Keratinocyte (primary cell): ENCODE measurements around the gene SLC41A1. TPM values are rescaled to one million over a fixed set of nuclear protein-coding genes. Genes with fewer than 3 reads are reported as not detected.
A peak's percentile ranks its signal among the peaks of the same experiment; 100 is the strongest.
"Not testable (repeated sequence)": the region's sequence is repeated elsewhere in the genome, so short reads cannot be mapped to it uniquely, and the experiment has no call there.

Experiments
- DNase-seq: peaks from one replicate; pipeline ENCODE4 v3.0.0-alpha.2; 2011; ENCODE audit warnings: low read depth, missing footprints, low spot score
- FAIRE-seq: peaks from 2 replicates; lab custom pipeline; 2011; peaks lifted over from hg19 to GRCh38; lab: Jason Lieb, UNC
- H2AFZ ChIP-seq: 2 replicates; pipeline ENCODE4 v1.6.0; 2012; ENCODE audit warnings: low read length, control low read depth, inconsistent platforms; ENCODE audit not compliant: control insufficient read depth
- H3K27ac ChIP-seq: 2 replicates; pipeline ENCODE4 v1.5.1; 2011; ENCODE audit warnings: low read length; ENCODE audit not compliant: control insufficient read depth, insufficient read depth
- H3K27me3 ChIP-seq: 3 replicates; pipeline ENCODE4 v1.6.0; 2011; ENCODE audit warnings: low read length; ENCODE audit not compliant: control insufficient read depth, insufficient read depth; ENCODE audit errors: extremely low read depth
- H3K36me3 ChIP-seq, 2 experiments: 2 replicates in 1 of 2; 3 replicates in 1 of 2; pipeline ENCODE4 v1.5.1; 2011; ENCODE audit warnings: low read length in 2 of 2, mild to moderate bottlenecking in 1 of 2; ENCODE audit not compliant: control insufficient read depth in 2 of 2, insufficient read depth in 2 of 2; ENCODE audit errors: extremely low read depth in 1 of 2
- H3K4me1 ChIP-seq: 3 replicates; pipeline ENCODE4 v1.5.1; 2011; ENCODE audit warnings: low read length; ENCODE audit not compliant: control insufficient read depth, insufficient read depth; ENCODE audit errors: extremely low read depth
- H3K4me2 ChIP-seq: 3 replicates; pipeline ENCODE4 v1.6.0; 2011; ENCODE audit warnings: low read depth, low read length; ENCODE audit not compliant: control insufficient read depth, insufficient read depth; ENCODE audit errors: extremely low read depth
- H3K4me3 ChIP-seq, 3 experiments: fragments of 200-600 bp in 1 of 3; sonication (generic) in 1 of 3; 2 replicates in 2 of 3; 3 replicates in 1 of 3; pipeline ENCODE4 v1.5.1; 2011 to 2016; ENCODE audit warnings: low read length in 3 of 3, mild to moderate bottlenecking in 3 of 3, control low read depth in 2 of 3, inconsistent platforms in 1 of 3, low read depth in 1 of 3, mixed read lengths in 1 of 3, mixed run types in 1 of 3, moderate library complexity in 1 of 3; ENCODE audit not compliant: control insufficient read depth in 2 of 3, insufficient read depth in 2 of 3; ENCODE audit errors: extremely low read depth in 1 of 3
- H3K79me2 ChIP-seq: 2 replicates; pipeline ENCODE4 v1.6.0; 2012; ENCODE audit warnings: low read length; ENCODE audit not compliant: control insufficient read depth, insufficient read depth
- H3K9ac ChIP-seq: 3 replicates; pipeline ENCODE4 v1.6.0; 2011; ENCODE audit warnings: low read length; ENCODE audit not compliant: control insufficient read depth, insufficient read depth; ENCODE audit errors: extremely low read depth
- H3K9me1 ChIP-seq: 3 replicates; pipeline ENCODE4 v1.6.0; 2011; ENCODE audit warnings: low read length; ENCODE audit not compliant: control insufficient read depth, insufficient read depth; ENCODE audit errors: extremely low read depth
- H3K9me3 ChIP-seq: 2 replicates; pipeline ENCODE4 v1.5.1; 2012; ENCODE audit warnings: low read depth, low read length; ENCODE audit not compliant: control insufficient read depth
- H4K20me1 ChIP-seq: 3 replicates; pipeline ENCODE4 v1.6.0; 2011; ENCODE audit warnings: low read length; ENCODE audit not compliant: control insufficient read depth, insufficient read depth; ENCODE audit errors: extremely low read depth
- CTCF ChIP-seq, 3 experiments: IDR thresholded peaks in 1 of 3; conservative IDR thresholded peaks in 1 of 3; optimal IDR thresholded peaks in 1 of 3; 2 replicates in 2 of 3; 3 replicates in 1 of 3; pipeline versions ENCODE3 to v1.5.1; 2011; ENCODE audit warnings: low read length in 3 of 3, mild to moderate bottlenecking in 3 of 3, moderate library complexity in 2 of 3, control low read depth in 1 of 3, inconsistent platforms in 1 of 3; ENCODE audit not compliant: insufficient read depth in 2 of 3; ENCODE audit errors: extremely low read depth in 1 of 3
- EZH2 ChIP-seq: IDR thresholded peaks from one replicate; pipeline ENCODE4 v1.6.1; 2012; ENCODE audit warnings: inconsistent platforms, mild to moderate bottlenecking, low read length, moderate library complexity
- dilution Hi-C: fragments of 300-500 bp; cut with MboI; formaldehyde crosslinking; loops from one replicate; pipeline ENCODE4 v1.7.0; 2020; ENCODE audit warnings: low sequenced_read_pairs; ENCODE audit not compliant: extremely low pct_ligation_motif_present
- polyA plus RNA-seq, 5 experiments: library from polyadenylated mRNA; depleted of rRNA in 3 of 5; stranded (reverse) in 3 of 5; stranded (forward) in 1 of 5; unstranded in 1 of 5; fragments of >200 nt; gene quantifications; 1 replicate in 1 of 5; 2 replicates in 3 of 5; 3 replicates in 1 of 5; pipeline versions ENCODE4 v1.2.1 to v1.2.3, GENCODE V29; 2011 to 2012; ENCODE audit warnings: missing spikeins in 2 of 5, low read depth in 1 of 5, low replicate concordance in 1 of 5

The SLC41A1 gene
- polyA plus RNA-seq, 1 donor (not counting 4 experiments of a cell fraction or from before 2014, with no cell fraction given), result 21.7 TPM

- Histone ChIP-seq H3K27ac (no peak overlapping the region), H4K20me1 (no peaks in the 10 kb centered on the region), H2AFZ (no peak overlapping the region), H3K9me1 (no peaks in the 10 kb centered on the region), H3K36me3 (no peaks in the 10 kb centered on the region), H3K79me2 (no peaks in the 10 kb centered on the region), H3K9me3 (no peaks in the 10 kb centered on the region), H3K4me1 (no peaks in the 10 kb centered on the region), H3K4me3 (no peak overlapping the region), H3K27me3 (peaks cover 11% of the 10 kb centered on the region), H3K9ac (no peak overlapping the region), H3K4me2 (no peak overlapping the region)
- dilution Hi-C loops, result no loop called here
- TF ChIP-seq EZH2, result no peak
- no peak for TF ChIP-seq CTCF (optimal IDR thresholded peaks at IDR 0.05 in 1 of 3, IDR thresholded peaks at IDR 0.05 in 1 of 3, conservative IDR thresholded peaks at IDR 0.05 in 1 of 3; ENCODE audit: extremely low read depth in 1 of 3, insufficient read depth in 2 of 3, low read length in 3 of 3)
- DNase-seq (no peak), FAIRE-seq (no peak)
These were observed 13.2 kb upstream of the SLC41A1 start for GRCh38 chr1:205826016-205826806.

GRCh38 chr1:205824180-205824579 is 11.2 kb upstream of the SLC41A1 start:
- H3K36me3 ChIP-seq, result no peaks in the 10 kb centered on the region
- H3K79me2 ChIP-seq, result no peaks in the 10 kb centered on the region
- FAIRE-seq (no peak), DNase-seq (no peak)
- peaks cover 7% of the 10 kb centered on the region for H3K27me3 ChIP-seq
- H2AFZ ChIP-seq, result no peak overlapping the region
- TF ChIP-seq EZH2, result no peak
- TF ChIP-seq CTCF (optimal IDR thresholded peaks at IDR 0.05 in 1 of 3, IDR thresholded peaks at IDR 0.05 in 1 of 3, conservative IDR thresholded peaks at IDR 0.05 in 1 of 3; ENCODE audit: extremely low read depth in 1 of 3, insufficient read depth in 2 of 3, low read length in 3 of 3), result peak in 1 of 3 experiments; percentile 0
- no peaks in the 10 kb centered on the region for H4K20me1 ChIP-seq
- dilution Hi-C loops, result no loop called here
- H3K4me1 ChIP-seq, result no peaks in the 10 kb centered on the region
- no peaks in the 10 kb centered on the region for H3K9me3 ChIP-seq
- no peak overlapping the region for H3K4me3 ChIP-seq
- H3K4me2 ChIP-seq, result no peak overlapping the region
- H3K9ac ChIP-seq, result no peak overlapping the region
- H3K9me1 ChIP-seq, result no peaks in the 10 kb centered on the region
- no peak overlapping the region for H3K27ac ChIP-seq

GRCh38 chr1:205823260-205823659 is 10.3 kb upstream of the SLC41A1 start:
- dilution Hi-C loops, H3K9ac ChIP-seq, DNase-seq, FAIRE-seq, H3K4me3 ChIP-seq, H3K4me1 ChIP-seq, H3K27me3 ChIP-seq, H3K36me3 ChIP-seq, H3K4me2 ChIP-seq, H2AFZ ChIP-seq, H3K79me2 ChIP-seq, H4K20me1 ChIP-seq, H3K27ac ChIP-seq, H3K9me3 ChIP-seq, H3K9me1 ChIP-seq: not testable (repeated sequence)
